Large intestine (tissue), 12 donors: ENCODE results near the gene USP30. TPM values are rescaled to one million over a fixed set of nuclear protein-coding genes. Genes with fewer than 3 reads are reported as not detected.

Experiments
- DNase-seq, 2 donors: peaks; one replicate each; pipeline versions ENCODE4 v3.0.0 to v3.0.0-alpha.2; 2013
- H3K27ac ChIP-seq: one replicate; pipeline ENCODE4 v1.5.1; 2013; ENCODE audit warnings: low read length
- H3K27me3 ChIP-seq: 2 replicates; pipeline ENCODE4 v1.6.1; 2013; ENCODE audit warnings: low read length; ENCODE audit not compliant: control insufficient read depth, insufficient read depth
- H3K36me3 ChIP-seq: 2 replicates; pipeline ENCODE4 v1.6.1; 2013; ENCODE audit warnings: low read length; ENCODE audit not compliant: control insufficient read depth, insufficient read depth
- H3K4me1 ChIP-seq: one replicate; pipeline ENCODE4 v1.6.1; 2013; ENCODE audit warnings: low read length; ENCODE audit not compliant: control insufficient read depth, insufficient read depth
- H3K4me3 ChIP-seq: one replicate; pipeline ENCODE4 v1.5.1; 2013; ENCODE audit warnings: low read length
- H3K9me3 ChIP-seq: one replicate; pipeline ENCODE4 v1.6.1; 2013; ENCODE audit warnings: mild to moderate bottlenecking, low read depth, low read length, moderate library complexity; ENCODE audit not compliant: control insufficient read depth
- WGBS: methylation state at CpG from one replicate; pipeline ENCODE4 v1.1.5; 2013; ENCODE audit warnings: low lambda C conversion rate; ENCODE audit not compliant: insufficient coverage; 5-methylcytosine and 5-hydroxymethylcytosine counted together
- long read RNA-seq, 11 donors: transcript quantifications; one replicate each; lab custom pipeline, GENCODE V29; 2026
- polyA plus RNA-seq: library from polyadenylated mRNA; unstranded; fragments of 120-200 nt; gene quantifications from one replicate; pipeline ENCODE4 v1.2.1, GENCODE V29; 2013

USP30 gene, protein sequence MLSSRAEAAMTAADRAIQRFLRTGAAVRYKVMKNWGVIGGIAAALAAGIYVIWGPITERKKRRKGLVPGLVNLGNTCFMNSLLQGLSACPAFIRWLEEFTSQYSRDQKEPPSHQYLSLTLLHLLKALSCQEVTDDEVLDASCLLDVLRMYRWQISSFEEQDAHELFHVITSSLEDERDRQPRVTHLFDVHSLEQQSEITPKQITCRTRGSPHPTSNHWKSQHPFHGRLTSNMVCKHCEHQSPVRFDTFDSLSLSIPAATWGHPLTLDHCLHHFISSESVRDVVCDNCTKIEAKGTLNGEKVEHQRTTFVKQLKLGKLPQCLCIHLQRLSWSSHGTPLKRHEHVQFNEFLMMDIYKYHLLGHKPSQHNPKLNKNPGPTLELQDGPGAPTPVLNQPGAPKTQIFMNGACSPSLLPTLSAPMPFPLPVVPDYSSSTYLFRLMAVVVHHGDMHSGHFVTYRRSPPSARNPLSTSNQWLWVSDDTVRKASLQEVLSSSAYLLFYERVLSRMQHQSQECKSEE
- 22.7 TPM for polyA plus RNA-seq
- long read RNA-seq, donor 1, partial matches to known transcripts = 0 of 2 reads
- long read RNA-seq, donor 1, other reads (novel, unspliced or antisense) = 0 of 2 reads
- long read RNA-seq, donor 2, partial matches to known transcripts = 0 of 3 reads
- long read RNA-seq, donor 2, other reads (novel, unspliced or antisense) = 0 of 3 reads
- long read RNA-seq, donor 3 = 0 reads
- long read RNA-seq, donor 4 = 0 reads
- long read RNA-seq, donor 5, partial matches to known transcripts = 0 of 4 reads
- long read RNA-seq, donor 5, other reads (novel, unspliced or antisense) = 0 of 4 reads
- long read RNA-seq, donor 6 = 0 reads
- long read RNA-seq, donor 7, partial matches to known transcripts = 0 of 4 reads
- long read RNA-seq, donor 7, other reads (novel, unspliced or antisense) = 0 of 4 reads
- long read RNA-seq, donor 8, transcript USP30-201 (13 exons, 3,742 nt) = major isoform, 5 of 7 reads
- long read RNA-seq, donor 8, partial matches to known transcripts = 0 of 7 reads
- long read RNA-seq, donor 8, other reads (novel, unspliced or antisense) = 0 of 7 reads
- long read RNA-seq, donor 9, transcript USP30-201 (13 exons, 3,742 nt) = major isoform, 5 of 5 reads
- long read RNA-seq, donor 9, partial matches to known transcripts = 0 of 5 reads
- long read RNA-seq, donor 9, other reads (novel, unspliced or antisense) = 0 of 5 reads
- long read RNA-seq, donor 10, partial matches to known transcripts = 0 of 5 reads
- long read RNA-seq, donor 10, other reads (novel, unspliced or antisense) = 0 of 5 reads
- long read RNA-seq, donor 11, partial matches to known transcripts = 0 of 1 reads
- long read RNA-seq, donor 11, other reads (novel, unspliced or antisense) = 0 of 1 reads

DNA sequence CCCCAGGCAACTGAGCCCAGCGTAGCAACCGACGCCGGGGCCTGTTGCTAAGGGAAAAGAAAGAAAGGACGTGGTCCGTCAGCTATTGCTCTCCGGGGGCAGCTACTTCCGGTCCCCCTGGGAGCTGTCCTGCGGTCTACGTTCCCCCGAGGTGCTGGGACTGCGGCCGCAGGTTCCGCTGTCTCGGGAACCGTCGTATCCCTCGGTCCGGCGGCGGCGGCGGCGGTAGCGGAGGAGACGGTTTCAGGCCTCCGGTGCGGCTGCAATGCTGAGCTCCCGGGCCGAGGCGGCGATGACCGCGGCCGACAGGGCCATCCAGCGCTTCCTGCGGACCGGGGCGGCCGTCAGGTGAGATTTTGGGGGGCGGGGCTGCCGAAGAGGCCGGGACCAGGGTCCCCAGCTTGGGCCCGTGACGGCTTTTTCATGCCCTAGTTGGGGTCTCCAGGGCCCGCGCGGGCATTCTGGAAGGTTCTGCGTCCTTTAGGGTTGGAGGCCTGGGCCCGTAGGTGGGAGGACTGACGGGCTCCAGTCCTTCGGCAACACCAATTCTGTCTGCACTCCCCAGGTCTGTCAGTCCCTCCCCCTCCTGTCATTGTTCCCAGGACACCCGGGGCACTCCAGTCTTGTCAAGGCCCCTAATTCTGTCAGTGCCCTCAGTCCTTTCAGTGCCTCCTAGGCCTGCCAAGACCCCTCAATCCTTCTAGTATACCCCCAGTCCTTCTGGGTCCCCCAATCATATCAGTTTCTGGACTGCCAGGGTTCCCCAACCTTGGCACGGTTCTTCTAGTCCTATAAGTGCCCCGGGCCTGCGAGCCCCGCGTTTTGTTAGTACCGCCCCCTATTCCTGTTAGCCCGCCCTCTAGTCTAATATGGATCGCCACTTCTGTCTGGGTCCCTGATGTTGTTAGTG lies at the start of gene USP30:
USP30 (plus strand) TSS at position 163 of the 910 bp plus-strand sequence; CDS start at position 266, 103 bp downstream.
- WGBS = no CpG with 5 or more reads among the region's 61 CpGs
- peak within 1 kb of the TSS; percentile 88 for H3K4me3 ChIP-seq
- no peaks in the 10 kb centered on the region for H3K9me3 ChIP-seq
- H3K4me1 ChIP-seq = peaks cover 15% of the 10 kb centered on the region
- H3K27ac ChIP-seq = peak within 1 kb of the TSS; percentile 76
- H3K36me3 ChIP-seq = peaks cover 6% of the 10 kb centered on the region
- H3K27me3 ChIP-seq = no peaks in the 10 kb centered on the region
- peak; percentile 78 to 87 for DNase-seq

DNA sequence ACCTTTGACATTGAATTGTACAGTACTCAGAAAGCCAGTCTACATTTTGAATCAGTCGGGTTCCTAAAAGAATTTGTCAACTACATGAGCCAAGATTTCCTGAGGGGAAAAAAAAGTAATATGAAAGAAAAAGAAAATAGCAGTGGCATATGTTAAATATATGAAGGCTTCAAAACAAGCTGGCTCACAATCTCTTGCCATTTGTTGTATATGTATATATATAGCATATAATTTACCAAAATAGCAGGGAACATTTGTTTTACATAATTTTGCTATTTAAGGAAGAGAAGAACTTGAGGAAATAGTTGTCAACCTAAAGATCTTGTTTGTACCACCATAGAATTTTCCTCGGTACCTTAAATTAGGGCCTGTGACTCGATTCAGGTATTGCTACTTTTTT lies 48.4 kb upstream of the USP30 start:
- Histone ChIP-seq H3K4me1 (no peaks in the 10 kb centered on the region), H3K9me3 (no peaks in the 10 kb centered on the region), H3K36me3 (no peaks in the 10 kb centered on the region), H3K27me3 (no peaks in the 10 kb centered on the region), H3K27ac (no peak overlapping the region), H3K4me3 (no peak overlapping the region)
- 90% methylated on average over 2 of the region's 3 CpGs for WGBS
- no peak for DNase-seq

DNA sequence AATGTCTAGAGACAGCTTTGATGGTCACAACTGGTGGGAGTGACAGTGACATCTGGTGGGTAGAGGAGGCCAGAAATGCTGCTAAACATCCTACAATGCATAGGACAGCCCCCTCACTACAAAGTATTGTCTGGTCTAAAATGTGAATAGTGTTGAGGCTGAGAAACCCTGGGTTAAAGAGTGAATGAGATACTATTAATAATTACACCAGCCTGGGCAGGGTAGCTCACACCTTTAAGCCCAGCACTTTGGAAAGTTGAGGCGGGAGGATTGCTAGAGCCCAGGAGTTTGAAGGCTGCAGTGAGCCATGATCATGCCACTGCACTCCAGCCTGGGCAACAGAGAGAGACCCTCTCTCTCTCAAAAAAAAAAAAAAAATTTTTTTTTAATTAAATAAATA lies 42.6 kb upstream of the USP30 start:
- Histone ChIP-seq H3K4me3 (no peak overlapping the region), H3K27ac (no peak overlapping the region), H3K27me3 (no peaks in the 10 kb centered on the region), H3K9me3 (no peaks in the 10 kb centered on the region), H3K4me1 (no peaks in the 10 kb centered on the region), H3K36me3 (no peaks in the 10 kb centered on the region)
- DNase-seq = no peak
- no CpG with 5 or more reads among the region's 1 CpG for WGBS

DNA sequence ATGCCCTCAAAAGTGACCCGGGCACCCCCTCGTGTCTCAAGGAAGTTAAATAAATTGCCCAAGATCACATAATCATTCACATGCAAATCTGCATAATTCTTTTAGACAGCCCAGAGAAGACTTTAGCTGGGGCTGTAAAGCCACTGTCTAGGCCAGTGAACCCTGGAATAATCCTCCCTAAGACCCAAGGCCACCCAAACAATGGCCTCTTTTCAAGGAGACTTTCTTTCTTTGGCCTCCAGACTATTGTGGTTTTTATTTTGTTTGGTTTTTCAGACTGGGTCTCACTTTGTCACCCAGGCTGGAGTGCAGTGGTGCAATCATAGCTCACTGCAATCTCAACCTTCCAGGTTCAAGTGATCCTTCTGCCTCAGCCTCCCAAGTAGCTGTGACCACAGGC lies 42.1 kb upstream of the USP30 start:
- no peaks in the 10 kb centered on the region for H3K36me3 ChIP-seq
- no CpG with 5 or more reads among the region's 2 CpGs for WGBS
- no peak overlapping the region for H3K27ac ChIP-seq
- no peaks in the 10 kb centered on the region for H3K9me3 ChIP-seq
- H3K4me3 ChIP-seq = no peak overlapping the region
- DNase-seq = no peak
- H3K4me1 ChIP-seq = no peaks in the 10 kb centered on the region
- H3K27me3 ChIP-seq = no peaks in the 10 kb centered on the region

DNA sequence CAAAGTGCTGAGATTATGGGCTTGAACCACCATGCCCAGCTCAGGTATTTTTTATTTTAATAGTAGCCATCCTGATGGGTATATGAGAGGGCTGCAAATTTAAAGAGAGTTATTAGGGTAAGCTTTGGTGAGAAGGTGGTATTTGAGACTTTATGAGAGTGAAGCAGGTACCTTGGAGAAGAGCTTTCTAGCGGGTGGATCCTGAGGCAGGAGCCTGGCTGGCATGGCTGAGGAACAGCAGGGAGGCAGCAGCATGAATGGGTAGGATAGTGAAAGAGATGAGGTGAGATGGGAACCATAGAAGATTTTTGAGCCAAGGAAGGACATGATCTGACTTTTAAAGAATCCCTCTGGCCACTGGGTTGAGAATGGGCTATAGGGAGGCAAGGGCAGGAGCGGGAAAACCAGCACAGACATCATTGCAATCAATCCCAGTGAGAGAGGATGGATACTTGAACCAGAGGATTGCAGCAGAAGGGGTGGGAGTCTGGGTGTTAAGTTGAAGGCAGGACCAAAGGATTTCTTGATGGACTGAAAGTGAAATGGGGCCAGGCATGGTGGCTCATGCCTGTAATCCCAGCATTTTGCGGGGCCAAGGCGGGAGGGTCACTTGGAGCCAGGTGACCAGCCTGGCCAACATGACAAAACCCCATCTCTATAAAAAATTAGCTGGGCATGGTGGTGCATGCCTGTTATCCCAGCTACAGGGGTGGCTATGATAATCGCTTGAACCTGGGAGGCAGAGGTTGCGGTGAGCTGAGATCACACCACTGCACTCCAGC lies 37.2 kb upstream of the USP30 start:
- no peak for DNase-seq
- H3K27me3 ChIP-seq = no peaks in the 10 kb centered on the region
- 80% methylated on average over 1 of the region's 6 CpGs for WGBS
- no peak overlapping the region for H3K4me3 ChIP-seq
- no peaks in the 10 kb centered on the region for H3K36me3 ChIP-seq
- no peak overlapping the region for H3K27ac ChIP-seq
- no peaks in the 10 kb centered on the region for H3K4me1 ChIP-seq
- H3K9me3 ChIP-seq = no peaks in the 10 kb centered on the region

DNA sequence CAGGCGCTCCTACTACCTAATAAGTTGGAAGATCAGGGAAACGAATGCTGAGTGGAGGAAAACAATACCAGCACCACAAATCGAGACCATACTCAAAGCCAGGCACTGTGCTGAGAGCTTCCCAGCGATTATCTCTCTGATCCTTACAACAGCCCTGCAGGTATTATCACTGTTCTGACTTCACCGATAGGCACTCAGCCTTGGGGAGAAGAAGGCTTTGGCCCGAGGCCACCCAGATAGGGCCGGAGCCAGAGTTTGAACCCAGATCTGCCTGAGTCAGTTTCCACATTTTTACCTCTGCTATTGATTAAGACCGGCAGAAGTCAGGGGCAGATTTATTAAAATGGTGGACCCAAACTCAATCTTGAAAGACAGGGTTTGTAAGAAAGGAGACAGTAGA lies 36.4 kb upstream of the USP30 start:
- Histone ChIP-seq H3K9me3 (no peaks in the 10 kb centered on the region), H3K36me3 (no peaks in the 10 kb centered on the region), H3K4me1 (no peaks in the 10 kb centered on the region), H3K27ac (no peak overlapping the region), H3K4me3 (no peak overlapping the region), H3K27me3 (no peaks in the 10 kb centered on the region)
- DNase-seq = no peak
- 100% methylated on average over 1 of the region's 8 CpGs for WGBS

DNA sequence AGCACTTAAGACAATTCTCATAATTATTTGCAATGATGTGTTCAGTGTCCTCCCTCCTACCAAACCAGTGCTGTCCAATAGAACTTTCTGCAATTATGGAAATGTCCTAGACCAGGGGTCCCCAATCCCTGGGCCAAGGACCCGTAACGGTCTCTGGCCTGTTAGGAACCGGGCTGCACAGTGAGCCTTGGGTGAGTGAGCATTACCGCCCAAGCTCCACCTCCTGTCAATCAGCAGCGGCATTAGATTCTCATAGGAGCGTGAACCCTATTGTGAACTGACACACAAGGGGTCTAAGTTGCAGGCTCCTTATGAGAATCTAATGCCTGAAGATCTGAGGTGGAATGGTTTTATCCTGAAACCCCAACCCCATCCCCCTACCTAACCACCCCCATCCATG lies 35.4 kb upstream of the USP30 start:
- no peak overlapping the region for H3K4me3 ChIP-seq
- WGBS = no CpG with 5 or more reads among the region's 6 CpGs
- no peaks in the 10 kb centered on the region for H3K9me3 ChIP-seq
- no peaks in the 10 kb centered on the region for H3K36me3 ChIP-seq
- H3K4me1 ChIP-seq = no peaks in the 10 kb centered on the region
- no peak overlapping the region for H3K27ac ChIP-seq
- no peak for DNase-seq
- H3K27me3 ChIP-seq = no peaks in the 10 kb centered on the region

DNA sequence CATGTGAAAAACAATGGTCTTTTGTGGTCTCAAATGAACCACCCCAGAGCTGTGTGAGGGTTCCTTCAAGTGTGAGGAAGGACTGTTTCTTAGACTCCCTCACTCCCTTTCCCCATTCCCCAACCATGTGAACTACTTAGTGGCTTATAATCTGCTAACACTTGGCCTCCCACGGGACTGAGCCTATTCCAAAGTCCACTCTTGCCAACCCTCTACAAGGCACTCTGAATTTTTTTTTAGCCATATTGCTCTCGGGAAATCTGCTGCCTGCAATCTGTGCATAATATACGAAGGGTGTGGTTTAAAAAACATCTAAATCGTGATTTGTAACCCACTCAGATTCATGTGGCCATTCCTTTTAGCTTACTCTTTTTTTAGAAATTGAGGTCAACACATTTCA lies 34.1 kb upstream of the USP30 start:
- Histone ChIP-seq H3K27ac (no peak overlapping the region), H3K9me3 (no peaks in the 10 kb centered on the region), H3K4me1 (no peaks in the 10 kb centered on the region), H3K4me3 (no peak overlapping the region), H3K36me3 (no peaks in the 10 kb centered on the region), H3K27me3 (no peaks in the 10 kb centered on the region)
- DNase-seq = peak; percentile 14 to 44
- no CpG with 5 or more reads among the region's 4 CpGs for WGBS
